ENCODE measurements around the gene STAT5B. TPM values are rescaled to one million over a fixed set of nuclear protein-coding genes. Genes with fewer than 3 reads are reported as not detected.
"Not testable (repeated sequence)": the region's sequence is repeated elsewhere in the genome, so short reads cannot be mapped to it uniquely, and the experiment has no call there.

STAT5B gene
- polyA plus RNA-seq, 4 donors = 13.4 to 53.6 (median 20.1) TPM

DNA sequence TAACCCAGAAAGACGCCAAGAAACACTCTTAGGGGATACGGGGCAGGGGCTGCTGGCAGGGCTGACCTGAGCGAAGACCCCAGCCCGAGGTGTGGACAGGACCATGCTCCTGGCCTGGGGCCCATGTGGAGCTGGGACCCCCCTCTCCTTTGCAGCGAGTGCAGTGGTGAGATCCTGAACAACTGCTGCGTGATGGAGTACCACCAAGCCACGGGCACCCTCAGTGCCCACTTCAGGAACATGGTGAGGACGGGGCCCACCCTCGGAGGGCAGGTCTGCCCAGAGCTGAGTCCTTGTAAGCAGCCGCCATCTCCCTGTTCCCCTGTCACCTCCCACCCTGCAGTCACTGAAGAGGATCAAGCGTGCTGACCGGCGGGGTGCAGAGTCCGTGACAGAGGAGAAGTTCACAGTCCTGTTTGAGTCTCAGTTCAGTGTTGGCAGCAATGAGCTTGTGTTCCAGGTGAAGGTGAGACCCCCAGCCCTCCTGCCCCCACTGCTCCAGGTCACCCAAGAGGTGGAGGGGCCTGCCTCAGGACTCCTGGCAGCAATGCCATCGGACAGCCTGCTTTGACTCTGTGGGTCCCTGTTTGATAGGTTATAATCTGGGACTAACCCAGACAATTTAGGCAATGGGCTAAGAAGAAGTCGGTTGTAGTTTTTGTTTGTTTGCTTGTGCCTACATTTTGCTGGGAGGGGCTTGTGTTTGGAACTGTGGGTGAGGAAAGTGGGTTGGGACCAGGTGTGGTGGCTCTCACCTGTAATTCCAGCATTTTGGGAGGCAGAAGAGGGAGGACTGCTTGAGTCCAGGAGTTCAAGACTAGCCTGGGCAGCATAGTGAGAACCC lies 28.2 kb upstream of the STAT5B start:
- no peak overlapping the region for H3K4me3 ChIP-seq (ENCODE audit: low read depth in 1 of 3, low read length in 3 of 3)
- FAIRE-seq (no peak), DNase-seq (no peak)
- H3K36me3 ChIP-seq (ENCODE audit: control insufficient read depth in 3 of 3, insufficient read depth in 2 of 3, low read depth in 1 of 3, low read length in 3 of 3) = peaks cover 8 to 84% (median 11%) of the 10 kb centered on the region in 3 donors
- 93 to 97% (median 95%) methylated on average over 16 of the region's 16 CpGs for WGBS, 3 donors
- H3K4me1 ChIP-seq (ENCODE audit: control insufficient read depth in 3 of 3, insufficient read depth in 2 of 3, low read depth in 1 of 3, low read length in 2 of 3) = peaks cover 0 to 18% (median 0%) of the 10 kb centered on the region in 3 donors
- H3K9me3 ChIP-seq (ENCODE audit: control insufficient read depth in 2 of 2, insufficient read depth in 1 of 2, low read depth in 1 of 2, low read length in 1 of 2) = no peaks in the 10 kb centered on the region
- H3K27me3 ChIP-seq (ENCODE audit: control insufficient read depth in 3 of 3, insufficient read depth in 3 of 3, low read length in 3 of 3) = no peaks in the 10 kb centered on the region
- no peak overlapping the region for H3K27ac ChIP-seq (ENCODE audit: low read depth in 1 of 3, low read length in 2 of 3)

- no peaks in the 10 kb centered on the region for H3K27me3 ChIP-seq (ENCODE audit: control insufficient read depth in 3 of 3, insufficient read depth in 3 of 3, low read length in 3 of 3)
- no peak for FAIRE-seq
- no peaks in the 10 kb centered on the region for H3K9me3 ChIP-seq (ENCODE audit: control insufficient read depth in 2 of 2, insufficient read depth in 1 of 2, low read depth in 1 of 2, low read length in 1 of 2)
These were observed 27.5 kb upstream of the STAT5B start for GRCh38 chr17:42303694-42304093.

GRCh38 chr17:42301022-42301421 lies 24.8 kb upstream of the STAT5B start:
- no peak overlapping the region for H3K4me3 ChIP-seq (ENCODE audit: low read depth in 1 of 3, low read length in 3 of 3)

More at GRCh38 chr17:42303694-42304093, 27.5 kb upstream of the STAT5B start:
- Histone ChIP-seq H3K4me1 (ENCODE audit: control insufficient read depth in 3 of 3, insufficient read depth in 2 of 3, low read depth in 1 of 3, low read length in 2 of 3) (peaks cover 0 to 11% (median 0%) of the 10 kb centered on the region in 3 donors), H3K27ac (ENCODE audit: low read depth in 1 of 3, low read length in 2 of 3) (no peak overlapping the region), H3K36me3 (ENCODE audit: control insufficient read depth in 3 of 3, insufficient read depth in 2 of 3, low read depth in 1 of 3, low read length in 3 of 3) (peaks cover 8 to 84% (median 11%) of the 10 kb centered on the region in 3 donors), H3K4me3 (ENCODE audit: low read depth in 1 of 3, low read length in 3 of 3) (no peak overlapping the region)
- WGBS, 3 donors = 80 to 91% (median 81%) methylated on average over 3 of the region's 3 CpGs
- DNase-seq = no peak

GRCh38 chr17:42299913-42300312 lies 23.7 kb upstream of the STAT5B start:
- 96% methylated on average over 4 of the region's 17 CpGs; no CpG with 5 or more reads in 2 of the 3 donors for WGBS, 3 donors
- FAIRE-seq = not testable (repeated sequence)

More at GRCh38 chr17:42301022-42301421, 24.8 kb upstream of the STAT5B start:
- Histone ChIP-seq H3K36me3 (ENCODE audit: control insufficient read depth in 3 of 3, insufficient read depth in 2 of 3, low read depth in 1 of 3, low read length in 3 of 3) (peaks cover 7 to 71% (median 8%) of the 10 kb centered on the region in 3 donors), H3K27me3 (ENCODE audit: control insufficient read depth in 3 of 3, insufficient read depth in 3 of 3, low read length in 3 of 3) (no peaks in the 10 kb centered on the region), H3K9me3 (ENCODE audit: control insufficient read depth in 2 of 2, insufficient read depth in 1 of 2, low read depth in 1 of 2, low read length in 1 of 2) (no peaks in the 10 kb centered on the region), H3K27ac (ENCODE audit: low read depth in 1 of 3, low read length in 2 of 3) (no peak overlapping the region), H3K4me1 (ENCODE audit: control insufficient read depth in 3 of 3, insufficient read depth in 2 of 3, low read depth in 1 of 3, low read length in 2 of 3) (no peaks in the 10 kb centered on the region)
- no peak for DNase-seq
- WGBS, 3 donors = 91 to 95% (median 92%) methylated on average over 9 of the region's 9 CpGs
- FAIRE-seq = no peak

GRCh38 chr17:42299361-42299760 lies 23.2 kb upstream of the STAT5B start:
- WGBS, 3 donors = 94 to 97% (median 96%) methylated on average over 8 to 10 of the region's 10 CpGs
- not testable (repeated sequence) for H3K27me3 ChIP-seq (ENCODE audit: control insufficient read depth in 3 of 3, insufficient read depth in 3 of 3, low read length in 3 of 3); H3K9me3 ChIP-seq (ENCODE audit: control insufficient read depth in 2 of 2, insufficient read depth in 1 of 2, low read depth in 1 of 2, low read length in 1 of 2); H3K27ac ChIP-seq (ENCODE audit: low read depth in 1 of 3, low read length in 2 of 3); H3K4me1 ChIP-seq (ENCODE audit: control insufficient read depth in 3 of 3, insufficient read depth in 2 of 3, low read depth in 1 of 3, low read length in 2 of 3); DNase-seq; H3K4me3 ChIP-seq (ENCODE audit: low read depth in 1 of 3, low read length in 3 of 3); FAIRE-seq
- peaks cover 5 to 70% (median 8%) of the 10 kb centered on the region in 3 donors for H3K36me3 ChIP-seq (ENCODE audit: control insufficient read depth in 3 of 3, insufficient read depth in 2 of 3, low read depth in 1 of 3, low read length in 3 of 3)

More at GRCh38 chr17:42299913-42300312, 23.7 kb upstream of the STAT5B start:
- peaks cover 5 to 69% (median 8%) of the 10 kb centered on the region in 3 donors for H3K36me3 ChIP-seq (ENCODE audit: control insufficient read depth in 3 of 3, insufficient read depth in 2 of 3, low read depth in 1 of 3, low read length in 3 of 3)
- not testable (repeated sequence) for H3K27ac ChIP-seq (ENCODE audit: low read depth in 1 of 3, low read length in 2 of 3); DNase-seq; H3K4me3 ChIP-seq (ENCODE audit: low read depth in 1 of 3, low read length in 3 of 3); H3K9me3 ChIP-seq (ENCODE audit: control insufficient read depth in 2 of 2, insufficient read depth in 1 of 2, low read depth in 1 of 2, low read length in 1 of 2); H3K27me3 ChIP-seq (ENCODE audit: control insufficient read depth in 3 of 3, insufficient read depth in 3 of 3, low read length in 3 of 3); H3K4me1 ChIP-seq (ENCODE audit: control insufficient read depth in 3 of 3, insufficient read depth in 2 of 3, low read depth in 1 of 3, low read length in 2 of 3)

DNA sequence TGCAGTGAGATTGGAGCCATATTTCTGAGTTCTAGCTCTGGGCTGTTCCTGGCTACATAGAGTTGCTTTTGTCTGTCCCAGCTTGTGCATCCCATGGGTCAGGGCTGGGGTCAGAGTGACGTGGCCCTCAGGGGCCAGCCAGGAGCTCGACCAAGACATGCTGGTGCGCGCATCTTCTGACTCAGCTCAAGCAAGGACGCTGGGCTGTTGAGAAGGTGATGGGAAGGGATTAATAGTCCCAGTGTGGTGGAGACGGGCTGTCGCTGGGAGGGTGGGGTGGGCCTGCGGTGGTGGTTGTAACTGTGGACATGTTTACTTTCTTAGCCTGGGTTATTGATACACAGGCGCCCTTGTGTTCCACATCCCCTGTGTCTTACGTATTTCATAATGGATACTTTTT lies 21.6 kb upstream of the STAT5B start:
- not testable (repeated sequence) for H3K9me3 ChIP-seq (ENCODE audit: control insufficient read depth in 2 of 2, insufficient read depth in 1 of 2, low read depth in 1 of 2, low read length in 1 of 2); H3K27ac ChIP-seq (ENCODE audit: low read depth in 1 of 3, low read length in 2 of 3); H3K27me3 ChIP-seq (ENCODE audit: control insufficient read depth in 3 of 3, insufficient read depth in 3 of 3, low read length in 3 of 3); H3K4me3 ChIP-seq (ENCODE audit: low read depth in 1 of 3, low read length in 3 of 3); H3K4me1 ChIP-seq (ENCODE audit: control insufficient read depth in 3 of 3, insufficient read depth in 2 of 3, low read depth in 1 of 3, low read length in 2 of 3); FAIRE-seq; DNase-seq
- peaks cover 2 to 60% (median 8%) of the 10 kb centered on the region in 3 donors for H3K36me3 ChIP-seq (ENCODE audit: control insufficient read depth in 3 of 3, insufficient read depth in 2 of 3, low read depth in 1 of 3, low read length in 3 of 3)
- WGBS, 3 donors = 86 to 95% (median 94%) methylated on average over 9 to 10 of the region's 10 CpGs

DNA sequence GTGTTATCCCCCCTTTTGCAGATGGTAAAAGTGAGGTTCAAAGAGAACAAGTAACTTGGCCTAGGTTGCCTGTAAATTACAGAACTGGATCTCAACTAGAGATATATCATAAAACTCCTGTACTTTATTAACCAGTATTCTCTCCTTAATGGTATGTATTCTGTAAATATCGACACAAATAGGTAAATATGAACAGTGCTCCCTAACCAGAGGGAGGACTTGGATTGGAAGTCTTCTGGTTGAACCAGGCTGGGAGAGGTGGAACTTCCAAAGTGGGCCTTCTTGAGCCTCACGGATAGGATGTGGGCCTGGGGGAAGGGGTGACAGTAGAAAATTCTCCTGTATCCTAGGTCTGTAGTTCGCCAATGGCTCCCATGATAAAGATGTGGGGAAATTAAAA lies 19.8 kb upstream of the STAT5B start:
- WGBS, 3 donors = 93 to 96% (median 96%) methylated on average over 3 of the region's 3 CpGs
- H3K36me3 ChIP-seq (ENCODE audit: control insufficient read depth in 3 of 3, insufficient read depth in 2 of 3, low read depth in 1 of 3, low read length in 3 of 3) = peaks cover 2 to 50% (median 2%) of the 10 kb centered on the region in 3 donors
- FAIRE-seq = no peak
- no peak overlapping the region for H3K27ac ChIP-seq (ENCODE audit: low read depth in 1 of 3, low read length in 2 of 3)
- H3K4me3 ChIP-seq (ENCODE audit: low read depth in 1 of 3, low read length in 3 of 3) = no peak overlapping the region
- H3K4me1 ChIP-seq (ENCODE audit: control insufficient read depth in 3 of 3, insufficient read depth in 2 of 3, low read depth in 1 of 3, low read length in 2 of 3) = no peaks in the 10 kb centered on the region
- no peaks in the 10 kb centered on the region for H3K27me3 ChIP-seq (ENCODE audit: control insufficient read depth in 3 of 3, insufficient read depth in 3 of 3, low read length in 3 of 3)
- no peaks in the 10 kb centered on the region for H3K9me3 ChIP-seq (ENCODE audit: control insufficient read depth in 2 of 2, insufficient read depth in 1 of 2, low read depth in 1 of 2, low read length in 1 of 2)
- no peak for DNase-seq

DNA sequence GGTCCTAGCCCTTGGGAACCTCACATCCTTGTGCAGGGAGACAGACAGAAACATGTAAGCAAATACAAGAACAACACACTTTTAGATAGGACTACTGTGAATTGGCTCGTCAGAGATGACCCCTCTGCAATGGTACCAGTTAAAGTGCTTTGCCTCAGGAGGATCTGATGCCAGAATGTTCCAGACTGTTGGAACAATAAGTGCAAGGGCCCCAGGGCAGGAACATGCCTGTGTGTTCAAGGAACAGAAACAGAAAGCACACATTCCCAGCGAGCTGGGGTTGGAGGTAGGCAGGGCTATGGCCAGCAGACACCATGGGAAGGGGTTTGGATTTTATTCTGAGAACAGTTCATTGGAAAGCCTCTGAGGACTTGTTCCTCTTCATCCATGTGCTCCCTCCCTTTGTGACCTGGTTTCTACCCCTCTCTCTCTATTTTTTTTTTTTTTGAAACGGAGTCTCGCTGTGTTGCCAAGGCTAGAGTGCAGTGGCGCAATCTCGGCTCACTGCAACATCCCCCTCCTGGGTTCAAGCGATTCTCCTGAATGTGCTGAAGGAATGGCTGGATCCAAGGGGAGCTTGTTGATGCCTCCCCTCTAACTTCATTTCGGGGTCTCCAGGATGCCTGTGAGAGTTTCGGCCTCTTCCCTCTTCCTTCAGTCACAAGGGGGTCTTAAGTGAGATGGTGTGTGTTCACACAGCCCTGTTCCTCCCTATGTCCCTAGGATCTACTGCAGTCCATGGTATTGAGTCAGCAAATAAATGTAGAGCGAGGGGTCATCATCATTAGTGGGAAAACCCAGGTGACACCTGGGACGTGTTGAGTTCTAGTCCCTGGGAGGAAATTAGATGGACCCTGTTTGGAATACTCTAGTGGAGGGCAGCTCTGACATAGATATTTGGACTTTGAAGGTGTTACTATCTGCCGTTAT lies 18.5 kb upstream of the STAT5B start:
- 81 to 85% (median 84%) methylated on average over 12 of the region's 12 CpGs for WGBS, 3 donors
- H3K4me3 ChIP-seq (ENCODE audit: low read depth in 1 of 3, low read length in 3 of 3) = no peak overlapping the region
- peaks cover 0 to 47% (median 2%) of the 10 kb centered on the region in 3 donors for H3K36me3 ChIP-seq (ENCODE audit: control insufficient read depth in 3 of 3, insufficient read depth in 2 of 3, low read depth in 1 of 3, low read length in 3 of 3)
- no peak overlapping the region for H3K27ac ChIP-seq (ENCODE audit: low read depth in 1 of 3, low read length in 2 of 3)
- no peaks in the 10 kb centered on the region for H3K9me3 ChIP-seq (ENCODE audit: control insufficient read depth in 2 of 2, insufficient read depth in 1 of 2, low read depth in 1 of 2, low read length in 1 of 2)
- no peaks in the 10 kb centered on the region for H3K27me3 ChIP-seq (ENCODE audit: control insufficient read depth in 3 of 3, insufficient read depth in 3 of 3, low read length in 3 of 3)
- FAIRE-seq (no peak), DNase-seq (no peak)
- H3K4me1 ChIP-seq (ENCODE audit: control insufficient read depth in 3 of 3, insufficient read depth in 2 of 3, low read depth in 1 of 3, low read length in 2 of 3) = no peaks in the 10 kb centered on the region

All from small intestine (tissue), 7 donors.